SKM-1 treated with dmso at 0.1 percent for 144 hours (cell line): ENCODE results near the gene SLC26A4.
"Not testable (repeated sequence)": the region's sequence is repeated elsewhere in the genome, so short reads cannot be mapped to it uniquely, and the experiment has no call there.

Experiments
- DNase-seq: peaks from one replicate; lab custom pipeline; 2025; ENCODE audit not compliant: unreplicated experiment; lab: John Stamatoyannopoulos, UW

SLC26A4 gene

GRCh38 chr7:107660381-107661080 is at the start of gene SLC26A4:
TSS of gene SLC26A4 (plus strand) at chr7:107660828. CDS start at chr7:107661642, 814 bp downstream.
- no peak for DNase-seq

- no peak for DNase-seq
These were observed 47.2 kb upstream of the SLC26A4 start for GRCh38 chr7:107613439-107613838.

GRCh38 chr7:107613948-107614347 is 46.7 kb upstream of the SLC26A4 start:
- no peak for DNase-seq

GRCh38 chr7:107614425-107614824 is 46.2 kb upstream of the SLC26A4 start:
- DNase-seq = no peak

GRCh38 chr7:107615910-107616680 is 44.5 kb upstream of the SLC26A4 start:
- no peak for DNase-seq

GRCh38 chr7:107622429-107622828 is 38.2 kb upstream of the SLC26A4 start:
- DNase-seq = peak; percentile 93

GRCh38 chr7:107622894-107623293 is 37.7 kb upstream of the SLC26A4 start:
- no peak for DNase-seq

GRCh38 chr7:107627002-107627401 is 33.6 kb upstream of the SLC26A4 start:
- DNase-seq = no peak

GRCh38 chr7:107628461-107629064 is 32.1 kb upstream of the SLC26A4 start:
- DNase-seq = peak; percentile 58

- no peak for DNase-seq
These were observed 30.3 kb upstream of the SLC26A4 start for GRCh38 chr7:107630342-107630741.

- no peak for DNase-seq
These were observed 28.8 kb upstream of the SLC26A4 start for GRCh38 chr7:107631588-107632491.

- no peak for DNase-seq
These were observed 28.1 kb upstream of the SLC26A4 start for GRCh38 chr7:107632492-107632865.

- peak; percentile 34 for DNase-seq
These were observed 22.0 kb upstream of the SLC26A4 start for GRCh38 chr7:107638594-107638993.

- not testable (repeated sequence) for DNase-seq
These were observed 21.6 kb upstream of the SLC26A4 start for GRCh38 chr7:107639070-107639469.

- DNase-seq = no peak
These were observed 19.0 kb upstream of the SLC26A4 start for GRCh38 chr7:107641676-107642075.

- DNase-seq = no peak
These were observed 18.1 kb upstream of the SLC26A4 start for GRCh38 chr7:107642501-107642900.

GRCh38 chr7:107643407-107643806 is 17.2 kb upstream of the SLC26A4 start:
- DNase-seq = no peak

GRCh38 chr7:107643938-107644308 is 16.7 kb upstream of the SLC26A4 start:
- DNase-seq = no peak

GRCh38 chr7:107644309-107644974 is 16.2 kb upstream of the SLC26A4 start:
- DNase-seq = no peak

- DNase-seq = no peak
These were observed 8.0 kb upstream of the SLC26A4 start for GRCh38 chr7:107652642-107653041.

- no peak for DNase-seq
These were observed 2.2 kb upstream of the SLC26A4 start for GRCh38 chr7:107658467-107658866.
